Measurements from ENCODE around the gene INPP5J. TPM values are rescaled to one million over a fixed set of nuclear protein-coding genes. Genes with fewer than 3 reads are reported as not detected.
"Not testable (repeated sequence)": the region's sequence is repeated elsewhere in the genome, so short reads cannot be mapped to it uniquely, and the experiment has no call there.

The INPP5J gene
- total RNA-seq (0.47 TPM), polyA plus RNA-seq (1.1 TPM)
- long read RNA-seq, donor 1: 0 reads
- long read RNA-seq, donor 2: 0 reads
- long read RNA-seq, donor 3: 0 reads
- long read RNA-seq, donor 4, partial matches to known transcripts: 0 of 1 reads
- long read RNA-seq, donor 4, other reads (novel, unspliced or antisense): 0 of 1 reads
- long read RNA-seq, donor 5, partial matches to known transcripts: 0 of 1 reads
- long read RNA-seq, donor 5, other reads (novel, unspliced or antisense): 0 of 1 reads
- long read RNA-seq, donor 6: 0 reads
- long read RNA-seq, donor 7: 0 reads
- long read RNA-seq, donor 8: 0 reads
- long read RNA-seq, donor 9: 0 reads
- long read RNA-seq, donor 10: 0 reads

- Histone ChIP-seq H3K9me3 (ENCODE audit: control insufficient read depth in 2 of 2, insufficient read depth in 1 of 2, low read length in 1 of 2) (no peaks in the 10 kb centered on the region), H3K36me3 (ENCODE audit: control insufficient read depth in 2 of 2, insufficient read depth in 2 of 2, low read length in 1 of 2) (no peaks in the 10 kb centered on the region), H3K4me3 (ENCODE audit: low read length in 2 of 2) (no peak within 1 kb of the TSS), H3K27ac (ENCODE audit: low read depth in 1 of 2, low read length in 1 of 2) (no peak within 1 kb of the TSS), H3K4me1 (ENCODE audit: control insufficient read depth in 2 of 2, insufficient read depth in 2 of 2, low read length in 2 of 2) (no peaks in the 10 kb centered on the region), H3K27me3 (ENCODE audit: control insufficient read depth in 2 of 2, insufficient read depth in 1 of 2, low read length in 1 of 2) (peaks cover 0 to 4% of the 10 kb centered on the region in 2 donors)
- 81% methylated on average over 10 of the region's 10 CpGs for WGBS
- no peak for DNase-seq (ENCODE audit: low read depth in 6 of 9, low spot score in 9 of 9)
These were observed at the start of gene INPP5J for GRCh38 chr22:31122532-31123291. Gene INPP5J (plus strand): TSS chr22:31122966. CDS start chr22:31123015, 49 bp downstream.

- H3K27ac ChIP-seq (ENCODE audit: low read depth in 1 of 2, low read length in 1 of 2); H3K4me1 ChIP-seq (ENCODE audit: control insufficient read depth in 2 of 2, insufficient read depth in 2 of 2, low read length in 2 of 2); H3K4me3 ChIP-seq (ENCODE audit: low read length in 2 of 2); H3K27me3 ChIP-seq (ENCODE audit: control insufficient read depth in 2 of 2, insufficient read depth in 1 of 2, low read length in 1 of 2); H3K9me3 ChIP-seq (ENCODE audit: control insufficient read depth in 2 of 2, insufficient read depth in 1 of 2, low read length in 1 of 2); H3K36me3 ChIP-seq (ENCODE audit: control insufficient read depth in 2 of 2, insufficient read depth in 2 of 2, low read length in 1 of 2); DNase-seq (ENCODE audit: low read depth in 6 of 9, low spot score in 9 of 9): not testable (repeated sequence)
- WGBS: 84% methylated on average over 9 of the region's 9 CpGs
These were observed 49.6 kb upstream of the INPP5J start for GRCh38 chr22:31073125-31073524.

GRCh38 chr22:31073545-31074145 lies 49.1 kb upstream of the INPP5J start:
- not testable (repeated sequence) for H3K27me3 ChIP-seq (ENCODE audit: control insufficient read depth in 2 of 2, insufficient read depth in 1 of 2, low read length in 1 of 2); H3K36me3 ChIP-seq (ENCODE audit: control insufficient read depth in 2 of 2, insufficient read depth in 2 of 2, low read length in 1 of 2); H3K4me3 ChIP-seq (ENCODE audit: low read length in 2 of 2); H3K27ac ChIP-seq (ENCODE audit: low read depth in 1 of 2, low read length in 1 of 2); DNase-seq (ENCODE audit: low read depth in 6 of 9, low spot score in 9 of 9); H3K9me3 ChIP-seq (ENCODE audit: control insufficient read depth in 2 of 2, insufficient read depth in 1 of 2, low read length in 1 of 2); H3K4me1 ChIP-seq (ENCODE audit: control insufficient read depth in 2 of 2, insufficient read depth in 2 of 2, low read length in 2 of 2)
- WGBS: 97% methylated on average over 5 of the region's 5 CpGs

GRCh38 chr22:31075961-31076360 lies 46.8 kb upstream of the INPP5J start:
- 89% methylated on average over 15 of the region's 15 CpGs for WGBS
- Histone ChIP-seq H3K9me3 (ENCODE audit: control insufficient read depth in 2 of 2, insufficient read depth in 1 of 2, low read length in 1 of 2) (no peaks in the 10 kb centered on the region), H3K36me3 (ENCODE audit: control insufficient read depth in 2 of 2, insufficient read depth in 2 of 2, low read length in 1 of 2) (no peaks in the 10 kb centered on the region), H3K4me1 (ENCODE audit: control insufficient read depth in 2 of 2, insufficient read depth in 2 of 2, low read length in 2 of 2) (peaks cover 0 to 5% of the 10 kb centered on the region in 2 donors), H3K27me3 (ENCODE audit: control insufficient read depth in 2 of 2, insufficient read depth in 1 of 2, low read length in 1 of 2) (no peaks in the 10 kb centered on the region), H3K4me3 (ENCODE audit: low read length in 2 of 2) (no peak overlapping the region), H3K27ac (ENCODE audit: low read depth in 1 of 2, low read length in 1 of 2) (no peak overlapping the region)
- no peak for DNase-seq (ENCODE audit: low read depth in 6 of 9, low spot score in 9 of 9)

GRCh38 chr22:31077681-31078080 lies 45.1 kb upstream of the INPP5J start:
- no peak overlapping the region for H3K4me3 ChIP-seq (ENCODE audit: low read length in 2 of 2)
- no peaks in the 10 kb centered on the region for H3K27me3 ChIP-seq (ENCODE audit: control insufficient read depth in 2 of 2, insufficient read depth in 1 of 2, low read length in 1 of 2)
- 95% methylated on average over 6 of the region's 6 CpGs for WGBS
- no peak overlapping the region for H3K27ac ChIP-seq (ENCODE audit: low read depth in 1 of 2, low read length in 1 of 2)
- peaks cover 12 to 19% of the 10 kb centered on the region in 2 donors for H3K4me1 ChIP-seq (ENCODE audit: control insufficient read depth in 2 of 2, insufficient read depth in 2 of 2, low read length in 2 of 2)
- no peaks in the 10 kb centered on the region for H3K9me3 ChIP-seq (ENCODE audit: control insufficient read depth in 2 of 2, insufficient read depth in 1 of 2, low read length in 1 of 2)
- H3K36me3 ChIP-seq (ENCODE audit: control insufficient read depth in 2 of 2, insufficient read depth in 2 of 2, low read length in 1 of 2): no peaks in the 10 kb centered on the region
- DNase-seq (ENCODE audit: low read depth in 6 of 9, low spot score in 9 of 9): no peak

- DNase-seq (ENCODE audit: low read depth in 6 of 9, low spot score in 9 of 9); H3K27ac ChIP-seq (ENCODE audit: low read depth in 1 of 2, low read length in 1 of 2); H3K36me3 ChIP-seq (ENCODE audit: control insufficient read depth in 2 of 2, insufficient read depth in 2 of 2, low read length in 1 of 2); H3K9me3 ChIP-seq (ENCODE audit: control insufficient read depth in 2 of 2, insufficient read depth in 1 of 2, low read length in 1 of 2); H3K27me3 ChIP-seq (ENCODE audit: control insufficient read depth in 2 of 2, insufficient read depth in 1 of 2, low read length in 1 of 2); H3K4me3 ChIP-seq (ENCODE audit: low read length in 2 of 2): not testable (repeated sequence)
- peaks cover 16 to 26% of the 10 kb centered on the region in 2 donors for H3K4me1 ChIP-seq (ENCODE audit: control insufficient read depth in 2 of 2, insufficient read depth in 2 of 2, low read length in 2 of 2)
- WGBS: 67% methylated on average over 2 of the region's 2 CpGs
These were observed 44.4 kb upstream of the INPP5J start for GRCh38 chr22:31078389-31078788.

- no peaks in the 10 kb centered on the region for H3K9me3 ChIP-seq (ENCODE audit: control insufficient read depth in 2 of 2, insufficient read depth in 1 of 2, low read length in 1 of 2)
- H3K4me3 ChIP-seq (ENCODE audit: low read length in 2 of 2): no peak overlapping the region
- no peaks in the 10 kb centered on the region for H3K36me3 ChIP-seq (ENCODE audit: control insufficient read depth in 2 of 2, insufficient read depth in 2 of 2, low read length in 1 of 2)
- no peak overlapping the region for H3K27ac ChIP-seq (ENCODE audit: low read depth in 1 of 2, low read length in 1 of 2)
- 92% methylated on average over 12 of the region's 12 CpGs for WGBS
- no peaks in the 10 kb centered on the region for H3K27me3 ChIP-seq (ENCODE audit: control insufficient read depth in 2 of 2, insufficient read depth in 1 of 2, low read length in 1 of 2)
- no peak for DNase-seq (ENCODE audit: low read depth in 6 of 9, low spot score in 9 of 9)
- peaks cover 16 to 34% of the 10 kb centered on the region in 2 donors for H3K4me1 ChIP-seq (ENCODE audit: control insufficient read depth in 2 of 2, insufficient read depth in 2 of 2, low read length in 2 of 2)
These were observed 43.6 kb upstream of the INPP5J start for GRCh38 chr22:31079095-31079642.

GRCh38 chr22:31080164-31080847 lies 42.5 kb upstream of the INPP5J start:
- H3K4me1 ChIP-seq (ENCODE audit: control insufficient read depth in 2 of 2, insufficient read depth in 2 of 2, low read length in 2 of 2): peaks cover 18 to 42% of the 10 kb centered on the region in 2 donors
- WGBS: 42% methylated on average over 5 of the region's 5 CpGs

More at GRCh38 chr22:31080164-31080847, 42.5 kb upstream of the INPP5J start:
- H3K27ac ChIP-seq (ENCODE audit: low read depth in 1 of 2, low read length in 1 of 2): peak overlapping the region in 1 of 2 donors; percentile 0
- H3K27me3 ChIP-seq (ENCODE audit: control insufficient read depth in 2 of 2, insufficient read depth in 1 of 2, low read length in 1 of 2): no peaks in the 10 kb centered on the region
- H3K4me3 ChIP-seq (ENCODE audit: low read length in 2 of 2): peak overlapping the region; percentile 71 to 74
- H3K9me3 ChIP-seq (ENCODE audit: control insufficient read depth in 2 of 2, insufficient read depth in 1 of 2, low read length in 1 of 2): no peaks in the 10 kb centered on the region
- no peak for DNase-seq (ENCODE audit: low read depth in 6 of 9, low spot score in 9 of 9)
- no peaks in the 10 kb centered on the region for H3K36me3 ChIP-seq (ENCODE audit: control insufficient read depth in 2 of 2, insufficient read depth in 2 of 2, low read length in 1 of 2)

Data from thymus (tissue), 14 donors.